Vagina (tissue), 2 donors: ENCODE measurements around the gene DBP.

Source experiments
- CTCF ChIP-seq, 3 experiments: fragments of 450-650 bp in 2 of 3; fragments of 200-600 bp in 1 of 3; sonication (generic) in 1 of 3; IDR thresholded peaks; one replicate each; pipeline ENCODE4 v1.5.1; 2017 to 2019; ENCODE audit warnings: antibody characterized with exemption in 3 of 3, mild to moderate bottlenecking in 2 of 3, moderate library complexity in 2 of 3
- POLR2AphosphoS5 ChIP-seq, 2 donors: sonication (generic); formaldehyde crosslinking; IDR thresholded peaks; one replicate each; pipeline ENCODE4 v1.9.0; 2017; ENCODE audit warnings: antibody characterized with exemption in 2 of 2, mild to moderate bottlenecking in 2 of 2, low read depth in 1 of 2; ENCODE audit not compliant: insufficient read depth in 1 of 2

- TF ChIP-seq CTCF (IDR thresholded peaks at IDR 0.05) (no peak), POLR2AphosphoS5 (IDR thresholded peaks at IDR 0.05; ENCODE audit: insufficient read depth in 1 of 2, low read depth in 1 of 2) (no peak)
Observed at GRCh38 chr19:48660852-48661710, 23.9 kb upstream of the DBP start.
